SU-DHL-6 (cell line): ENCODE results near the gene DNAH17.

Experiments used
- H2AFZ ChIP-seq: fragments of 200-600 bp; sonication (generic); 2 replicates; pipeline ENCODE4 v1.6.1; 2014; ENCODE audit warnings: low read depth, mild to moderate bottlenecking, moderate library complexity, mixed read lengths, antibody characterized with exemption, low read length; ENCODE audit not compliant: severe bottlenecking
- H3F3A ChIP-seq: fragments of 200-600 bp; shearing (Covaris generic); 2 replicates; pipeline ENCODE4 v1.6.0; 2016; ENCODE audit warnings: antibody characterized with exemption, mild to moderate bottlenecking; ENCODE audit not compliant: insufficient read depth
- H3K27ac ChIP-seq: fragments of 200-600 bp; sonication (generic); 2 replicates; pipeline ENCODE4 v1.5.1; 2016; ENCODE audit warnings: low read depth, mild to moderate bottlenecking, low read length, moderate library complexity, mixed read lengths
- H3K27me3 ChIP-seq: fragments of 200-600 bp; sonication (generic), shearing (Covaris generic); 2 replicates; pipeline ENCODE4 v1.6.0; 2014; ENCODE audit warnings: mild to moderate bottlenecking, low read length
- H3K36me3 ChIP-seq: fragments of 200-600 bp; sonication (generic); 2 replicates; pipeline ENCODE4 v1.6.1; 2014; ENCODE audit warnings: mild to moderate bottlenecking, low read length, mixed read lengths
- H3K4me2 ChIP-seq: fragments of 300-600, 200-600 bp; shearing (Covaris generic), sonication (generic); 2 replicates; pipeline ENCODE4 v1.6.0; 2014; ENCODE audit warnings: low read length, low read depth, mild to moderate bottlenecking; ENCODE audit not compliant: poor library complexity, severe bottlenecking
- H3K4me3 ChIP-seq: fragments of 200-600 bp; sonication (generic); 2 replicates; pipeline ENCODE4 v1.5.1; 2014; ENCODE audit warnings: antibody characterized with exemption, low read length, mild to moderate bottlenecking, mixed read lengths; ENCODE audit not compliant: insufficient read depth, poor library complexity, severe bottlenecking
- H3K79me2 ChIP-seq: fragments of 200-600 bp; sonication (generic); 2 replicates; pipeline ENCODE4 v1.6.1; 2014; ENCODE audit warnings: mild to moderate bottlenecking, low read length, moderate library complexity; ENCODE audit not compliant: insufficient read depth
- H3K9ac ChIP-seq: fragments of 200-600 bp; sonication (generic); 2 replicates; pipeline ENCODE4 v1.7.0; 2014; ENCODE audit warnings: mild to moderate bottlenecking, low read length
- H3K9me2 ChIP-seq: fragments of 200-600 bp; sonication (generic); replicated peaks from 2 replicates; pipeline ENCODE4 v1.6.1; 2014; ENCODE audit warnings: low read length; ENCODE audit not compliant: insufficient read depth
- H3K9me3 ChIP-seq: fragments of 200-600 bp; sonication (generic); 2 replicates; pipeline ENCODE4 v1.6.1; 2014; ENCODE audit warnings: low read length, mixed read lengths; ENCODE audit not compliant: insufficient read depth
- H4K20me1 ChIP-seq: fragments of 200-600 bp; sonication (generic); 2 replicates; pipeline ENCODE4 v1.6.1; 2014; ENCODE audit warnings: low read depth, mild to moderate bottlenecking, antibody characterized with exemption, low read length, moderate library complexity, mixed read lengths
- EZH2phosphoT487 ChIP-seq: fragments of 200-600 bp; sonication (generic), shearing (Covaris generic); conservative IDR thresholded peaks from 2 replicates; pipeline ENCODE4 v1.6.1; 2018; ENCODE audit warnings: mild to moderate bottlenecking, antibody characterized with exemption, low read length, moderate library complexity, mixed read lengths
- TF ChIP-seq, protein P1 (sequence below): fragments of 200-600 bp; sonication (generic); IDR thresholded peaks from one replicate; pipeline ENCODE4 v1.5.1; 2017; ENCODE audit warnings: antibody characterized with exemption, mild to moderate bottlenecking, low read length, moderate library complexity; ENCODE audit not compliant: insufficient read depth, poor library complexity, severe bottlenecking

DNAH17 gene

GRCh38 chr17:78510141-78511075 is 66.8 kb downstream of the DNAH17 start:
- Histone ChIP-seq H3K9me3 (no peaks in the 10 kb centered on the region), H3K9ac (no peak overlapping the region), H4K20me1 (no peaks in the 10 kb centered on the region), H3K36me3 (no peaks in the 10 kb centered on the region), H3K9me2 (no peaks in the 10 kb centered on the region), H3F3A (no peaks in the 10 kb centered on the region), H3K27ac (no peak overlapping the region), H3K4me3 (no peak overlapping the region), H3K79me2 (no peaks in the 10 kb centered on the region), H3K4me2 (no peak overlapping the region), H3K27me3 (no peaks in the 10 kb centered on the region), H2AFZ (no peak overlapping the region)
- TF ChIP-seq, protein P1, sequence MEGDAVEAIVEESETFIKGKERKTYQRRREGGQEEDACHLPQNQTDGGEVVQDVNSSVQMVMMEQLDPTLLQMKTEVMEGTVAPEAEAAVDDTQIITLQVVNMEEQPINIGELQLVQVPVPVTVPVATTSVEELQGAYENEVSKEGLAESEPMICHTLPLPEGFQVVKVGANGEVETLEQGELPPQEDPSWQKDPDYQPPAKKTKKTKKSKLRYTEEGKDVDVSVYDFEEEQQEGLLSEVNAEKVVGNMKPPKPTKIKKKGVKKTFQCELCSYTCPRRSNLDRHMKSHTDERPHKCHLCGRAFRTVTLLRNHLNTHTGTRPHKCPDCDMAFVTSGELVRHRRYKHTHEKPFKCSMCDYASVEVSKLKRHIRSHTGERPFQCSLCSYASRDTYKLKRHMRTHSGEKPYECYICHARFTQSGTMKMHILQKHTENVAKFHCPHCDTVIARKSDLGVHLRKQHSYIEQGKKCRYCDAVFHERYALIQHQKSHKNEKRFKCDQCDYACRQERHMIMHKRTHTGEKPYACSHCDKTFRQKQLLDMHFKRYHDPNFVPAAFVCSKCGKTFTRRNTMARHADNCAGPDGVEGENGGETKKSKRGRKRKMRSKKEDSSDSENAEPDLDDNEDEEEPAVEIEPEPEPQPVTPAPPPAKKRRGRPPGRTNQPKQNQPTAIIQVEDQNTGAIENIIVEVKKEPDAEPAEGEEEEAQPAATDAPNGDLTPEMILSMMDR, result no peak
- no peak for TF ChIP-seq EZH2phosphoT487

DNA sequence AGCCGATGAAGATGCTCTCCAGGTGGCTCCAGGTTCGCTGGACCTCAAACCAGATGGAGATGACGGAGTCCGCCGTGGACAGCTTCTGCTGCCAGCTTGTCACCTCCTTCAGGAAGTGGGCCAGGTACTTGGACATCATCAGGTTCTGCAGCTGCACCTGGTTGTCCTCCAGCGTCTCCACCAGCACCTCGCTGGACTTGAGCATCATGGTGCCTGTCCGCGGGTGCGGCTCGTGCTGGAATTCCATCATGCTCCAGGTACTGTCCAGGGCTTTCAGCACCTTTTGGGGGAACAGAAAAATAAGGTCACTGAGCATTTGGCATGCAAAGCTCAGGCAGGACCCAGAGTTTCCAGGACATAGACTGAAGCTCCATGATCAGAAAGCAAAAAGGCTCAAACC is 69.7 kb downstream of the DNAH17 start:
- TF ChIP-seq, protein P1, result no peak
- TF ChIP-seq EZH2phosphoT487, result no peak

DNA sequence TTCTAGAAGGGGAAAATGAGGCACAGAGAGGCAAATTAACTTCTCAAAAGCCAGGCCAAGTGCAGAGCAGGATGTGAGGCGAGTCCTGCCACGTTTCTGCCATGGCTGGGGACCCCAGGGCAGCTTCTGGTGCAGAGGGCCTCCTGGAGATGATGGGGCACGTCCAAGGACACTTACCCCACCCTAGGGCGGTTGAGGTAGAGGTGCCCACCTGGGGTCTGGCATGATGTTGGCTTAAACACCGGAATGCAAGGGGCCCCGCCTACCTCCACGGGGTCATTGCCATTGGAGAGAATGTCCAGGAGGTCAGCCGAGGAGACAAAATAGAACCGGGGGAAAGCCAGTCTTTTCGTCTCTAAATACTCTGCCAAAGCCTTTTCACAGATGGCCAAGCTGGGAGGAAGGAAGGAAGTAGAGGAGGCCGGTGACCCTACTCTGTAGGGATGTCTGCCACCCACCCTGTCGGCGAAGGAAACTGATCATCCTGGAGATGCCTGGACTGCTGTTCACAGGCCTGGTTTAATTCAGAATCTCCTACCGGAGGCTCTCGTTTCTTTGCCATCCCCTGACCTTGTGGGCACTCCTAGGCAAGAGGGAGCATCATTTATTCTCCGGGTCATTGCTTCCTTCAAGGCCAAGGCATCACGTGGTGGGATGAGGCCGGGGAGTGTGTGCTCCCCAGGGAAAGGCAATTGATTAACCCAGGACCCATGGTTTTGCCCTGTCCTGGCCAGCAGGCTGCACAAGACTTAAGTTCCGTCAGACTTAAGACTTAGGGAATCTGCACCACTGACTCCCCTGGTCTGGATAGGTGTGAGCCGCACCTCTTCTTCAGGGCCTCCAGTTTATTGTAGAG is 70.5 kb downstream of the DNAH17 start:
- H3K4me2 ChIP-seq, result no peak overlapping the region
- H3K27ac ChIP-seq, result no peak overlapping the region
- H3K9ac ChIP-seq, result no peak overlapping the region
- no peaks in the 10 kb centered on the region for H3K79me2 ChIP-seq
- no peaks in the 10 kb centered on the region for H3F3A ChIP-seq
- H3K9me3 ChIP-seq, result no peaks in the 10 kb centered on the region
- H2AFZ ChIP-seq, result no peak overlapping the region
- H3K27me3 ChIP-seq, result no peaks in the 10 kb centered on the region
- TF ChIP-seq, protein P1, result no peak
- no peak for TF ChIP-seq EZH2phosphoT487
- no peaks in the 10 kb centered on the region for H3K36me3 ChIP-seq
- H3K9me2 ChIP-seq, result no peaks in the 10 kb centered on the region
- no peak overlapping the region for H3K4me3 ChIP-seq
- H4K20me1 ChIP-seq, result no peaks in the 10 kb centered on the region

More for the DNA sequence above, 69.7 kb downstream of the DNAH17 start:
- Histone ChIP-seq H3K9me3 (no peaks in the 10 kb centered on the region), H3K9ac (no peak overlapping the region), H3K79me2 (no peaks in the 10 kb centered on the region), H3F3A (no peaks in the 10 kb centered on the region), H3K27me3 (no peaks in the 10 kb centered on the region), H3K9me2 (no peaks in the 10 kb centered on the region), H3K4me3 (no peak overlapping the region), H3K27ac (no peak overlapping the region), H3K4me2 (no peak overlapping the region), H2AFZ (no peak overlapping the region), H3K36me3 (no peaks in the 10 kb centered on the region), H4K20me1 (no peaks in the 10 kb centered on the region)
